ENCODE data around the gene PANK1. TPM values are rescaled to one million over a fixed set of nuclear protein-coding genes. Genes with fewer than 3 reads are reported as not detected.

The PANK1 gene
- total RNA-seq, 2 experiments from 2014 or later, result 3.2 to 4.0 TPM

DNA sequence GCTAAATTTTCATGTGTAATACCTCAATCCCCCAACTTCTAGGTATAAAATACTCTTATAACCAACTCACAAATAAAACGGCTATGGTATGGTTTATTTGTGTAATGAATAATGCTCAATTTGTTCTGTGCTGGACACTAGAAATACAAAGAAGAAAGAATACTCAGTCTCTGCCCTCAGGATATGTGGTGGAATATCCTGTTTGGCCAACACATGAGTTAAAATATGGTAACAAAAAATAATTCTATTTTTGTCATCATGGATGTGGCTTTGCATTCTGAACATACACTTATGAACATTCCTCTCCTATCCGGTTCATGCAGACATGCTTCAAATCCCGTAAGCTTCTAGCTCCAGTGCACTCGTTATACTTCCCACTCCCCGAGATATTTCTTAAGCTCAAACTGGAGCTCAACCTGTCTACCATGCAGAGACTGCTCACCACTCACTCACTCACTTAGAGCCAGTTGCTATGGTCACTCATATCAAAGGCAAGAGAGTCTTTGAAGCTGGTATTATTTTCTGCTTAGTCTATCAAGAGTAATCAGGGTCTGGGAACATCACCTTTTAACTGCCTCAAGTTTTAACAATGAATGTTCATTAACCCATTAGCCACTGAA is 55.8 kb downstream of the PANK1 start:
- no peaks in the 10 kb centered on the region for H3K4me1 Mint-ChIP-seq
- no peak for DNase-seq
- H3K9me3 Mint-ChIP-seq (ENCODE audit: low read depth), result no peaks in the 10 kb centered on the region
- ChIA-PET POLR2A (interaction anchor here (0.6 kb wide), 1 partner anchor 9 kb away, joined by 3 read pairs; no protein-coding TSS in a partner anchor), CTCF (no interaction called here)
- H3K27me3 Mint-ChIP-seq, result no peaks in the 10 kb centered on the region
- no peak overlapping the region for H3K27ac Mint-ChIP-seq
- no peaks in the 10 kb centered on the region for H3K36me3 Mint-ChIP-seq (ENCODE audit: low read depth)
- ATAC-seq, result no peak
- H3K4me3 Mint-ChIP-seq, result no peak overlapping the region
- intact Hi-C loops (cut with DNase I, micrococcal nuclease), result no loop called here

DNA sequence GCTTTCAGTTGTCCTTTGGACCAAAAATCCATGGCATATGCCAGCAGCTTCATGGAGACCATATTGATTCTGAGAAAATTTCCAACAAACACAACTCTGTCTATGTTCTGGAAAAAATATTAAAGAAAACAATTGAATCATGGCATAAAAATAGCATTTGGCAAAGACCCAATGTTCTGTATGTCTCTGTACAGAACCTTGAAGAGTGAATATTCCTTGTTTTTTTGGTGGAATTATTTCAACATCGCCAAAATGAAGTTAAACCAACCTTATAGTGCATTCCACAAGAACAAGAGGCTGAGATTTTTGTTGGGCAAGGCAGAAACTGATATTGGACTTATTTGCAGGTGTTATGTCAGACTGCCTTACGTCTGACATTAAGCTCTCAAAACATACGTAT is 56.4 kb downstream of the PANK1 start:
- no peaks in the 10 kb centered on the region for H3K4me1 Mint-ChIP-seq
- no peak overlapping the region for H3K27ac Mint-ChIP-seq
- H3K9me3 Mint-ChIP-seq (ENCODE audit: low read depth), result no peaks in the 10 kb centered on the region
- DNase-seq, result no peak
- ATAC-seq, result no peak
- no peaks in the 10 kb centered on the region for H3K27me3 Mint-ChIP-seq
- H3K4me3 Mint-ChIP-seq, result no peak overlapping the region
- CTCF ChIA-PET, result no interaction called here
- POLR2A ChIA-PET, result interaction anchor here (0.6 kb wide), 1 partner anchor 8 kb away, joined by 3 read pairs; no protein-coding TSS in a partner anchor
- H3K36me3 Mint-ChIP-seq (ENCODE audit: low read depth), result no peaks in the 10 kb centered on the region
- intact Hi-C loops (cut with DNase I, micrococcal nuclease), result no loop called here

DNA sequence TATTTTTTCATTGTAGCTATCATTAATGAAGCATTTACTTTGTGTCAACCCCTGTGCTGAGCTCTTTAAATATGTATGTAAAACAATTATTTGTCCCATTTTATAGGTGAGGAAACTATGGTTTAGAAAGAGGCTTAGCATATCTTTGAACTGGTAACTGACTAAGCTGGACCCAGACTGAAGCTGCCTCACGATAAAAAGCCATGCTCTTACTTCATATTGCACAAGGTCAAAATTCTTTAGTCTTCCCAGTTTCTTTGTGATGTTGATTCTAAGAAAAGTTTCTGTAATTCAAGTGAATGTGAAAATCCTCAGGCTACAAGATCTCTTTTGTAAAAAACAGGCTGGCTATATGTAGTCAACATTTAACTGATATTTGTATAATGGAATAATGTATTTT is 63.0 kb downstream of the PANK1 start:
- H3K27me3 Mint-ChIP-seq, result no peaks in the 10 kb centered on the region
- no peak overlapping the region for H3K27ac Mint-ChIP-seq
- CTCF ChIA-PET, result no interaction called here
- intact Hi-C loops (cut with DNase I, micrococcal nuclease), result no loop called here
- ATAC-seq (no peak), DNase-seq (no peak)
- H3K4me1 Mint-ChIP-seq, result no peaks in the 10 kb centered on the region
- H3K9me3 Mint-ChIP-seq (ENCODE audit: low read depth), result no peaks in the 10 kb centered on the region
- H3K4me3 Mint-ChIP-seq, result no peak overlapping the region
- no peaks in the 10 kb centered on the region for H3K36me3 Mint-ChIP-seq (ENCODE audit: low read depth)
- POLR2A ChIA-PET, result no interaction called here

DNA sequence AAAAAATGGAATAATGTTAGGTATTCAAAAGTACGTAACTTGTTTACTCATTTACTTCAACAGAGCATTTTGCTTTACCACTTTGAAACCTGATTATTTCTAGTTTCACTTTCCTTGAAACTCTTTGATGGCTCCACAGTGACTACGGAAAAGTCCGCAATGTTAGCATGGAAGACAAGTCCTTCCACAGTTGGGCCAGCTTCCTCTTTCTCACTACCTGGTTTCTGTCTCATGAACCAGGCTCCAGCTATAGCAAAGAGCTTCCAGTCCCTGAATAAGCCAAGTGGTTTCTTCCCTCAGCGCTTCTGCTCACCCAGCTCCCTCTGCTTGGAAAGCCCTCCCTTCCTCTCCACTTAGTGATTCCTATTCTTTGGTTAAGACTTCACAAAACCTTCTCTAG is 64.8 kb downstream of the PANK1 start:
- no peak overlapping the region for H3K4me3 Mint-ChIP-seq
- CTCF ChIA-PET, result interaction anchor here (0.6 to 1.2 kb wide), 4 partner anchors 98 to 632 kb away, joined by 3 to 4 read pairs (median 4); partner anchors contain the start of gene KIF20B

DNA sequence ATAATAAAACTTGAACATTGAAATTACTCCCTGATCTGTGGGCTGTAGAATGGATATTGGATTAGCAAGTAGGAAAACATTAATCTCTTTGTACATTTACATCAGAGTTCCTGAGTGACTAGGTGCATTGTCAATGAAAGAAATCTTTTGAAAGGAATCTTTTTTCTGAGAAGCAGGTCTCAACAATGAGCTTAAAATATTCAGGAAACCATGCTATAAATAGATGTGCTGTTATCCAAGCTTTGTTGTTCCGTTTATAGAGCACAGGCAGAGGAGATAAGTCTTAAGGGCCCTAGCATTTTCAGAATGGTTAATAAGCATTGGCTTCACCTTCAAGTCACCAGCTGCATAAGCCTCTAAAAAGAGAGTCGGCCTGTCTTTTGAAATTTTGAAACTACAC is 68.3 kb downstream of the PANK1 start:
- Mint-ChIP-seq H3K36me3 (ENCODE audit: low read depth) (no peaks in the 10 kb centered on the region), H3K4me1 (no peaks in the 10 kb centered on the region), H3K27me3 (no peaks in the 10 kb centered on the region), H3K27ac (no peak overlapping the region), H3K9me3 (ENCODE audit: low read depth) (no peaks in the 10 kb centered on the region), H3K4me3 (no peak overlapping the region)
- DNase-seq, result no peak
- ChIA-PET POLR2A (no interaction called here), CTCF (interaction anchor here (1.2 kb wide), 1 partner anchor 12 kb away, joined by 3 read pairs; no protein-coding TSS in a partner anchor)
- intact Hi-C loops (cut with DNase I, micrococcal nuclease), result no loop called here
- ATAC-seq, result no peak

More for the DNA sequence above, 64.8 kb downstream of the PANK1 start:
- intact Hi-C loops (cut with DNase I, micrococcal nuclease), result no loop called here
- H3K9me3 Mint-ChIP-seq (ENCODE audit: low read depth), result no peaks in the 10 kb centered on the region
- DNase-seq (no peak), ATAC-seq (no peak)
- H3K36me3 Mint-ChIP-seq (ENCODE audit: low read depth), result no peaks in the 10 kb centered on the region
- POLR2A ChIA-PET, result interaction anchor here (0.6 kb wide), 1 partner anchor 9 kb away, joined by 3 read pairs; no protein-coding TSS in a partner anchor
- H3K27me3 Mint-ChIP-seq, result no peaks in the 10 kb centered on the region
- no peak overlapping the region for H3K27ac Mint-ChIP-seq
- H3K4me1 Mint-ChIP-seq, result no peaks in the 10 kb centered on the region

DNA sequence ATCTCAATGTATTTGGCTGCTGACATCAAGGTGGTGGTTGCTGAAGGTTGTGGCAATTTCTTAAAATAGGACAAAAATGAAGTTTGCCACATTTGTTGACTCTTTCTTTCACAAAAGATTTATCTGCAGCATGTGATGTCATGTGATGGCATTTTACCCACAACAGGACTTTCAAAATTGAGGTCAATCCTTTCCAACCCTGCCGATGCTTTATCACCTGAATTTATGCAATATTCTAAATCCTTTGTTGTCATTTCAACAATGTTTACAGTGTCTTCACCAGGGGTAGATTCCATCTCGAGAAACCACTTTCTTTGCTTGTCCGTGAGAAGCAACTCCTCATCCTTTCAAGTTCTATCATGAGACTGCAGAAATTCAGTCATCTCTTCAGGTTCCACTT is 69.0 kb downstream of the PANK1 start:
- Mint-ChIP-seq H3K36me3 (ENCODE audit: low read depth) (no peaks in the 10 kb centered on the region), H3K27me3 (no peaks in the 10 kb centered on the region), H3K9me3 (ENCODE audit: low read depth) (no peaks in the 10 kb centered on the region), H3K4me3 (no peak overlapping the region), H3K4me1 (no peaks in the 10 kb centered on the region), H3K27ac (no peak overlapping the region)
- ChIA-PET CTCF (no interaction called here), POLR2A (no interaction called here)
- intact Hi-C loops (cut with DNase I, micrococcal nuclease), result no loop called here
- ATAC-seq (no peak), DNase-seq (no peak)

DNA sequence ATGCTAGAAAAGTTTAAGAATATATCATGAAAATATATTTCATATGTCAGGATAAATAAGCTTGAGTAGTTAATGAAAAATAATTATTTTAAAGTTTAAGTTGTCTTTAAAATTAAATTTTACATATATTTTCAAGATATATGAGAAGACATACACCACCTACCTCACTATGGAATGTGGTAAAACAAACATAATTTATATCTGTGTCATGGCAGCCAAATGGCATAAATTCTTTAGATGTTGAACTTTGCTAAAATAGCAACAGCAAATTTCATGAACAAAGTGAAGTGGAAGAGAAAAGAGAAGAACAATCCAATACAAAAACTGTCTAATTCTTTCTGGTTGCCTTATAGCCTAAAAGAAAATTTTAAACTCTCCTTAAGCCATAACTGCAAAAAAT is 70.0 kb downstream of the PANK1 start:
- H3K4me3 Mint-ChIP-seq, result no peak overlapping the region
- intact Hi-C loops (cut with DNase I, micrococcal nuclease), result no loop called here
- ChIA-PET POLR2A (no interaction called here), CTCF (no interaction called here)
- ATAC-seq (no peak), DNase-seq (no peak)
- H3K4me1 Mint-ChIP-seq, result no peaks in the 10 kb centered on the region
- H3K27me3 Mint-ChIP-seq, result no peaks in the 10 kb centered on the region
- H3K36me3 Mint-ChIP-seq (ENCODE audit: low read depth), result no peaks in the 10 kb centered on the region
- no peak overlapping the region for H3K27ac Mint-ChIP-seq
- H3K9me3 Mint-ChIP-seq (ENCODE audit: low read depth), result no peaks in the 10 kb centered on the region

DNA sequence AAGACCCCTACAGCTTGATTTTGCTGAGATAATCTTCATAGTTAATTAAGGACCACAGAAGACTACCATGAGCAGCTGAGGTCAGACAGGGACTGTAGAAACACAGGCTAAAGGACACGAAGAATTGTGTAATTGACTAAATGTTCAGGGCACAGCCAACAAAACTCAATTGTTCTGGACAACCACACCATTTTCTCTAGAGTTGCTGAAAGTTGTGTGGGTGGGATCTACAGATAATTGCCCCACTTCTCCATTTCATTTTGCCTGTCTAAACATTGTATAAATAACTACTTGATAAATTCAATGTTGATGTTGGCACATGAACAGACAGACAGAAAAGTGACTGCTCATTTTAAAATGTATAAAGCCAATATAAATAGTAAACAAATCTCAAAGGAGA is 70.7 kb downstream of the PANK1 start:
- POLR2A ChIA-PET, result no interaction called here
- Mint-ChIP-seq H3K4me1 (no peaks in the 10 kb centered on the region), H3K27me3 (no peaks in the 10 kb centered on the region), H3K9me3 (ENCODE audit: low read depth) (no peaks in the 10 kb centered on the region), H3K36me3 (ENCODE audit: low read depth) (no peaks in the 10 kb centered on the region), H3K4me3 (no peak overlapping the region), H3K27ac (no peak overlapping the region)
- intact Hi-C loops (cut with DNase I, micrococcal nuclease), result no loop called here
- no peak for DNase-seq
- ATAC-seq, result no peak
- CTCF ChIA-PET, result no interaction called here

- ATAC-seq (no peak), DNase-seq (no peak)
- POLR2A ChIA-PET, result no interaction called here
- CTCF ChIA-PET, result interaction anchor here (0.6 to 1.3 kb wide), 3 partner anchors 15 to 527 kb away, joined by 3 read pairs; no protein-coding TSS in a partner anchor
- Mint-ChIP-seq H3K36me3 (ENCODE audit: low read depth) (no peaks in the 10 kb centered on the region), H3K27ac (no peak overlapping the region), H3K4me3 (no peak overlapping the region), H3K27me3 (peaks cover 6% of the 10 kb centered on the region), H3K9me3 (ENCODE audit: low read depth) (no peaks in the 10 kb centered on the region), H3K4me1 (no peaks in the 10 kb centered on the region)
- intact Hi-C loops (cut with DNase I, micrococcal nuclease), result loop anchor here in 1 of 2 experiments (10.0 kb wide), 1 partner anchor 533 kb away; no protein-coding TSS in a partner anchor
Measured at GRCh38 chr10:89567576-89568245, 77.3 kb downstream of the PANK1 start.

DNA sequence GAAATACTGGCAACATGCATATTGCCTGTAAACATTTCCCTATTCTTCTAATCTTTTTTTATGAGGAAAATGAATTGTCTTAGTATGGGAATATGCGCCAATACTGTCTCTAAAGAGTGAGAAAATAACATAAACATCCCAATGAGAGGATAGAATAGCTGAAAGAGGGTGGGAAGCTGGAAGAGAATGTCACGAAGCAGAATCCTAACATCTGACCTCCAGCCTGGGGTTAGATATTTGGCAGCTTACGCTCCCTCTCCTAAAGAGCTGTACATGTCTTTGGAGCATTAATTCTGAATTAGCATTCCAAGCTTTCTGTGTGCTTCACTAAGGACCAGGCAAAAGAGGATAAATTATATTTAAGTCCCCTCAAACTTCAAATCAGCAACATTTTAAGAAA is 78.0 kb downstream of the PANK1 start:
- ATAC-seq (no peak), DNase-seq (no peak)
- Mint-ChIP-seq H3K9me3 (ENCODE audit: low read depth) (no peaks in the 10 kb centered on the region), H3K4me1 (no peaks in the 10 kb centered on the region), H3K4me3 (no peak overlapping the region), H3K36me3 (ENCODE audit: low read depth) (no peaks in the 10 kb centered on the region), H3K27me3 (peaks cover 6% of the 10 kb centered on the region), H3K27ac (no peak overlapping the region)
- intact Hi-C loops (cut with DNase I, micrococcal nuclease), result loop anchor here in 1 of 2 experiments (10.0 kb wide), 1 partner anchor 532 kb away; no protein-coding TSS in a partner anchor
- POLR2A ChIA-PET, result no interaction called here
- CTCF ChIA-PET, result interaction anchor here (0.7 to 1.3 kb wide), 3 partner anchors 15 to 148 kb away, joined by 3 to 4 read pairs (median 3); no protein-coding TSS in a partner anchor

DNA sequence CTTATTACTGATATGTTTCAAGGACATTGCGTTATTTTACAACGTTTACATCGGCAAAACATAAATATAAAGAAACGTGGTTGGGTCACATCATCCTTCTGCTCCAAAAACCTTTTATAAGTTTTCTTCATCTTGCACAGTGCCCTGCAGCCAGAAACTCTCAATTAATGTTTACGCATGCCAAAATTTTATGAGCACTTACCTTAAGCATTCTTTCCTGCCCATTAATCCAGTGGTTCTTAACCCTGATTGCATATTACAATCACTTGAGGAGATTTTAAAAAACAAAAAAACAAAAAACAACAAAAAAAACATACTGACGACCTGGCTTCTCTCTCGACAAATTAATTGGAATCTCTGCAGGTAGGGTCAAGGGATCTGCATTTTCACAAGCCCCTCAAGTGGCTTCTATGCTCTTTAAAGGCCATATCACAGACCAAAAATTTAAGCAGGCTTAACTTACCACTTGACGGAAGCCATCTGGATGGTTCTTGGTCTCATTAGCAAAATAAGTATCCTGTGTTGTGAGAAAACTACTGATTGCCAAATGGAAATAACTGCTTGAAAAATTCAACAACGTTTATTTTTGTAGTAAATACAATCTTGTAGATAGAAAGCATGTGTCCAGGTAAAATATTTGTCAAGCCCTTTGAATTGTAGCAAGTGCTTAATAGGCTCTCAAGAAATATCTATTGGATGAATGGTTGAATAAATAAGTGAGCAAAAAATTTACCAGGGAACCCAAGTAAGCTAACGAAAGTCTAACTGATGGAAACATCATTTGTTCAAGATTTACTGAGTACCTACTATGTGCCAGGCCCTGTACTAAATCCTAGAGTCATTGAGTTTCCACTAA is 78.7 kb downstream of the PANK1 start:
- H3K4me1 Mint-ChIP-seq, result no peaks in the 10 kb centered on the region
- POLR2A ChIA-PET, result no interaction called here
- ATAC-seq (no peak), DNase-seq (no peak)
- no peaks in the 10 kb centered on the region for H3K36me3 Mint-ChIP-seq (ENCODE audit: low read depth)
- intact Hi-C loops (cut with DNase I, micrococcal nuclease), result loop anchor here in 1 of 2 experiments (10.0 kb wide), 1 partner anchor 532 kb away; no protein-coding TSS in a partner anchor
- H3K9me3 Mint-ChIP-seq (ENCODE audit: low read depth), result no peaks in the 10 kb centered on the region
- no peak overlapping the region for H3K27ac Mint-ChIP-seq
- peaks cover 6% of the 10 kb centered on the region for H3K27me3 Mint-ChIP-seq
- CTCF ChIA-PET, result interaction anchor here (0.6 to 1.3 kb wide), 3 partner anchors 21 to 147 kb away, joined by 3 to 4 read pairs (median 3); no protein-coding TSS in a partner anchor
- no peak overlapping the region for H3K4me3 Mint-ChIP-seq
